Inferior parietal cortex (tissue), 1 donor: Measurements from ENCODE around the gene PRAMEF33.
"Not testable (repeated sequence)": the region's sequence is repeated elsewhere in the genome, so short reads cannot be mapped to it uniquely, and the experiment has no call there.

Source experiments
- DNase-seq: peaks from one replicate; pipeline ENCODE4 v3.0.0-alpha.2; 2016; ENCODE audit errors: extremely low spot score

PRAMEF33 gene, protein sequence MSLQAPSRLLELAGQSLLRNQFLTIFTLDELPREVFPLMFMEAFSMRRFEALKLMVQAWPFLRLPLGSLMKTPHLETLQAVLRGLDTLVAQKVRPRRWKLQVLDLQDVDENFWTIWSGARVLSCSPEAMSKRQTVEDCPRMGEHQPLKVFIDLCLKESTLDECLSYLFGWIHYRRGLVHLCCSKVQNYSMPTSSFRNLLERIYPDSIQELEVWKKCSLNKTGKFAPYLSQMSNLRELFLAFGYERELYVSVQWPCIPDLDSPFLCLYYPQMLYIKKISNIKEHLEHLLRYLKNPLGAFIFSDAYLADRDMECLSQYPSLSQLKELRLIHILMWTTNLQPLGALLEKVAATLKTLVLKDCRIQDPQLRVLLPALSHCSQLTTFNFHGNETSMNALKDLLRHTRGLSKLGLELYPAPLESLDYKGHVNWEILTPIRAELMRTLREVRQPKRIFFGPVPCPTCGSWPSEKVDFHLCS

DNA sequence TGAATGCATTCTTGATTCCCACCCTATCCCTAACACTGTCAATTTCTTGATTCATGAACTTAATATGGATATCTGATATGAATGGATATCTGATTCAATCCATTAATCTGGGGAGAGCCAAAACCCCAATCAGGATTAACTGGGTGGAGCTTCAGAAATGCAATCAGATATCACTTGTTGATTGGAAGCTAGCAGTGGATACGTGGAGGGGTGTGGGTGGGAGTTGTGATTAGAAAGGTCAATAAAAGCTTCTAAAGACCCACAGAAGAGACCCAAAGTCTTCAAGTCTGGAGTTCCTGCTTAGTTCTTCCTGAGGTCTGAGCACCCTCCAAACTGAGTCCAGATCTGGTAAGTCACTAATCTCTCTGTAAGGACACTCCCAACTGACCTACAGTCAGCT, at the start of gene PRAMEF33:
Gene PRAMEF33 (plus strand): TSS at position 301 of the 400 bp plus-strand sequence. CDS start 2,416 bp downstream, outside the sequence.
- DNase-seq = not testable (repeated sequence)

DNA sequence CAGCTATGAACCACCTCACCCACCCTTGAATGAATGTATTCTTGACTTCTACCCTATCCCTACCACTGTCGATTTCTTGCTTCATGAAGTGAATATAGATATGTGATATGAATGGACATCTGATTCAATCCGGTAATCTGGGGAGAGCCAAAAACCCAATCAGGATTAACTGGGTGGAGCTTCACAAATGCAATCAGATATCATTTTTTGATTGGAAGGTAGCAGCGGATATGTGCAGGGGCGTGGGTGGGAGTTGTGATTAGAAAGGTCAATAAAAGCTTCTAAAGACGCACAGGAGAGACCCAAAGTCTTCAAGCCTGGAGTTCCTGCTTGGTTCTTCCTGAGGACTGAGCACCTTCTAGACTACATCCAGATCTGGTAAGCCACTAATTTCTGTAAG, 49.4 kb upstream of the PRAMEF33 start, which contains the start of gene PRAMEF5:
Gene PRAMEF5 (plus strand): TSS at position 301 of the 400 bp plus-strand sequence. CDS start 5,071 bp downstream, outside the sequence.
- DNase-seq = not testable (repeated sequence)

DNA sequence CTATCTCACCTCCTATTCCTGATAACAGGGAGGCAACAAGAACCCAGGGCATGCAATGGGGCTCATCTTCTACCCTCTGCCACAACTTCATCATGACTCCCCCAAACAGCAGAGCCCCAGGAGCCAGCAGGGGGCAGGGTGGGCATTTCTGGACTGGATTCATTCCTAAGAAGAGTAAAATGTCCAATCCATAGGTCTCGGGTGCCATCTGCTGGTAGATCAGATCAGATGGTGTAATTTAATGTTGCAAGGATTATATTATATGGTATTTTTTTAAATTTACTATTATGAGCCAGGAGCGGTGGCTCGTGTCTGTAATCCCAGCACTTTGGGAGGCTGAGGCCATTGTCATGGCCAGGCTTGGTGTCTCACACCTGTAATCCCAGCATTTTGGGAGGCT, 38.2 kb upstream of the PRAMEF33 start:
- DNase-seq = not testable (repeated sequence)

DNA sequence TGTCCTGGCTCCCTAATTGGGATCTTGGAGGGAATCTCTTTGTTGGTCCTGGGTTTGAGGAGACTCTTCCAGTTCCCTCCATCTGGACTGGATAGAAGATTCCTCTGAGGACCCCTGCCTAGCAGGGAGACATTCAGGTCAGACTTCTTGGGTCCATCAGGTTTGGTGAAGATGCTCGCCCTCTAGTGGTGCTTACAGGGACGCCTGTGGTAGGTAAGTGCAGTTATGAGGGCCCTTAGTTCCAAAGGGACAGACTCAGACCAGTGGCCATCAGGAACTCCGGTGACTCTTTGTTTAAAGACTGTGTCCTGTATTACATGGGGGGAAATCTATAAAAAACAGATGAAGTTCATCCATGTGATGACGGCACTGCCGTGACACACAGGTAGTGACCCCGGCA, 26.3 kb upstream of the PRAMEF33 start:
- not testable (repeated sequence) for DNase-seq

DNA sequence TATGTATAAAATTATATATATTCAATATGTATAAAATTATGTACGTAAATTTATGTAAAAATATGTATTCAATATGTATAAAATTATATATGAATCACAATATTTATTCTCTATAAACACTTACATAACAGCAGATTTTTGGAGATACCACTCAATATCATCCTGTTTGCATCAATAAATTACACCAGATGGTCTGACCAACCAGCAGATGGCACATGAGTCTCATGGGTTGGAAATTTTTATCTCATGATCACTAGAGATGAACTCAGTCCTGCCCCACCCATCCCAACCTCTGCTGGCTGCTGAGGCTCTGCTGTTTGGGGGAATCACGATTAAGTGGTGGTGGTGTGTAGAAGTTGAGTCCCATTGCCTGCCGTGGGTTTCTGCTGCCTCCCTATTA, 23.7 kb upstream of the PRAMEF33 start:
- not testable (repeated sequence) for DNase-seq

DNA sequence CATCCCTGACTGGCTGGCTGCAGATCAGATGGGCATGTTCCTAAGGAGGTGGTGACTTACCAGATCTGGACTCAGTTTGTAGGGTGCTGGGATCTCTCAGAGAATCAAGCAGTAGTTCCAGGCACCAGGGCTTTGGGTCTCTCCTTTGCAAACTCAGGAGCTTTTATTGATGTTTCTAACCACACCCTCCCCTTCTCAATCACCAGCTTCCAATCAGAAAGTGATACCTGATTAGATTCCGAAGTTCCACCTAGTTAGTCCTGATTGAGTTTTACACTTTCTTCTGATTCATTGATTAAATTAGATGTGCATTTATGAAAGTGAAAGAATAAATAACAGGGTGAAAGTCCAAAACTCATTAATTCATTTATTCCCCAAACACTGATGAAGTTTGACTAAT, 18.3 kb upstream of the PRAMEF33 start, which contains the start of gene PRAMEF8:
Gene PRAMEF8 (minus strand): TSS at position 101 of the 400 bp plus-strand sequence. CDS start 1,046 bp downstream, outside the sequence.
- DNase-seq = not testable (repeated sequence)

DNA sequence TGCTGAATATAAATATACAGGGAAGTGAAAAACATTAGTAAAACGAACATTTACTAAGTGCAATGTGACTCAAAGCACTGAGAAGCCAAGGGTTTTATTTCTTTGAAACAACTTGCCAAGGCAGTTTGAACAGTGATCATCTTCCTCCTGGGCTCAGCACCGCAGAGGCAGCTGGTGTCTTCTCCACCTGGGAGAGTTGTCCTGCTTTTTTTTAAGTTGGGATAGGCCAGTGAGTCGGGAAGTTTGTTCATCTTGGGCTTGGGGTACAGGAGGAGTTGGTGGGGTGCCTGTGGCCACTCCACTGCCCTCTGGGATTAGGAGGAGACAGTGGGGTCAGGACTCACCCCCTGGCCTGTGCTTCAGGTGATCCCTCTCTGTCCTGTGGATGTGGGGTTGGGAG, 14.3 kb upstream of the PRAMEF33 start:
- not testable (repeated sequence) for DNase-seq

DNA sequence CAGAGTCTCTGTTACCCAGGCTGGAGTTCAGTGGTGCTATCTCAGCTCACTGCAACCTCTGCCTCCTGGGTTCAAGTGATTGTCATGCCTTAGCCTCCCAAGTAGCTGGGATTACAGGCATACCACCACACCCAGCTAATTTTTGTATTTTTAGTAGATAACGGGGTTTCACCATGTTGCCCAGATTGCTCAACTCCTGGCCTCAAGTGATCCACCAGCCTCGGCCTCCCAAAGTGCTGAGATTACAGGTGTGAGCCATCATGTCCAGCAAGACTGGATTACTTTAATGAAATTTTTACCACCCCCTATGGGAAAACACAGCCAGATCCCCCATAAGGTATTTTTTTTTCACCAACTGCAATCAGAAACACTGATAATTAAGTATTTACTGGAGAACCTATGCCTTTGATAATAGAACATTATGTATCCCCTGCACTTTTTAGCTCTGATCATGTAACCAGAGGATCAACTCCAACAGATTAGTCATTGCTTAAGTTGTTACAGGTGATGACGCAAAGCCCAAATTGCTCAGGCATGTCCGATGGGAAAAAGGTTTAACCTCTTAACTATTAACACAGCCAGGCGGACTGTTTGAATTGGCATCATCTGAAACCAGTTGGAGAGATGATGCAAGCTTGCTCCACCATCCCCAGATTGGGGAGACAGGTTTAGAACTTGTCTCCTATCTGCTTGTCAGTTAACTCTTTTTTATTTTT, 6.0 kb upstream of the PRAMEF33 start:
- not testable (repeated sequence) for DNase-seq

DNA sequence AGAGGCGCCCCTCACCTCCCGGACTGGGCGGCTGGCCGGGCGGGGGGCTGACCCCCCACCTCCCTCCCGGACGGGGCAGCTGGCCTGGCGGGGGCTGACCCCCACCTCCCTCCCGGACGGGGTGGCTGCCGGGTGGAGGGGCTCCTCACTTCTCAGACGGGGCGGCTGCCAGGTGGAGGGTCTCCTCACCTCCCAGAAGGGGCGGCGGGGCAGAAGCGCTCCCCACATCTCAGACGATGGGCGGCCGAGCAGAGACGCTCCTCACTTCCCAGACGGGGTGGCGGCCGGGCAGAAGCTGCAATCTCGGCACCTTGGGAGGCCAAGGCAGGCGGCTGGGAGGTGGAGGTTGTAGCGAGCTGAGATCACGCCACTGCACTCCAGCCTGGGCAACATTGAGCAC, 4.6 kb upstream of the PRAMEF33 start:
- not testable (repeated sequence) for DNase-seq

DNA sequence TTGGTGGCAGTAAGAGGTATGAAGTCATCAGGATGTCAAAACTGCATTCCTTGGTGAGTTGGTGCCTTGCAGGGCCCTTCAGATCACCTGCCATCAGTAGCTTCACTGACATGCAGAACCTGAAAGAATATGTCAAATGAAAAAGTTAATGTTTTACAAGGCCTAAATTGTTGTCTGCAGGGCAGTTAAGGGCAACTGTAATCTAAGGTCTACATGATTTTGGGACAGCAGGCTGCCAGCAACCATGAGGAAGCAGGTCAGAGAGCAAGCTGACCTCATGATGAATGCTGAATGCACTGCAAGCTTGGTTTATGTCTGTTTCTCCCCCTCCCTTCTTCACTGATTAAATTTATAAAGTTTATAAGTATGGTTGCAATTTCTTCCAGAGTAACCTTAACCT, 1.1 kb upstream of the PRAMEF33 start:
- not testable (repeated sequence) for DNase-seq

DNA sequence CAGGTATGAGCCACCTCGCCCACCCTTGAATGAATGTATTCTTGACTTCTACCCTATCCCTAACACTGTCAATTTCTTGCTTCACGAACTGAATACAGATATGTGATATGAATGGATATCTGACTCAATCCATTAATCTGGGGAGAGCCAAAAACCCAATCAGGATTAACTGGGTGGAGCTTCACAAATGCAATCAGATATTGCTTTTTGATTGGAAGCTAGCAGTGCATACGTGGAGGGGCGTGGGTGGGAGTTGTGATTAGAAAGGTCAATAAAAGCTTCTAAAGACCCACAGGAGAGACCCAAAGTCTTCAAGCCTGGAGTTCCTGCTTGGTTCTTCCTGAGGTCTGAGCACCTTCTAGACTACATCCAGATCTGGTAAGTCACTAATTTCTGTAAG, 11.9 kb downstream of the PRAMEF33 start, which contains the start of gene PRAMEF15:
Gene PRAMEF15 (plus strand): TSS at position 301 of the 400 bp plus-strand sequence. CDS start 2,827 bp downstream, outside the sequence.
- DNase-seq = not testable (repeated sequence)

DNA sequence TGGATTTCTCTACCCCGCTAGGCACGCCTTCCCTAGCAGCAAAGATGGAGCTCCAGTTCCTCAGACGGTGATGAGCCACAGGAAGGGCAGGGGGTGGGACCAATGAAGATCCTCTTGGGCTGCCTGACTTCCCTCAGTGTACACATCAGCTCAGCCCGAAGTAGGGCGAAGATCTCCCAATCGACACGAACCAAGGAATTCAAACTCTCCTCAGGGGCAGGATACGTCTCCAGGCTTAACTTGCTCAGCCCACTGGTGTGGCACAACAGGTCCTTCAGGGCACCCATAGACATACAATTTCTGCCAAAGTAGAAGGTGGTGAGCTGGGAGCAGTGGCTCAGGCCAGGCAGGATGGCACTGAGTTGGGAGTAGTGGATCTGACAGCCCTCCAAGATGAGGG, 39.2 kb downstream of the PRAMEF33 start:
- DNase-seq = not testable (repeated sequence)

DNA sequence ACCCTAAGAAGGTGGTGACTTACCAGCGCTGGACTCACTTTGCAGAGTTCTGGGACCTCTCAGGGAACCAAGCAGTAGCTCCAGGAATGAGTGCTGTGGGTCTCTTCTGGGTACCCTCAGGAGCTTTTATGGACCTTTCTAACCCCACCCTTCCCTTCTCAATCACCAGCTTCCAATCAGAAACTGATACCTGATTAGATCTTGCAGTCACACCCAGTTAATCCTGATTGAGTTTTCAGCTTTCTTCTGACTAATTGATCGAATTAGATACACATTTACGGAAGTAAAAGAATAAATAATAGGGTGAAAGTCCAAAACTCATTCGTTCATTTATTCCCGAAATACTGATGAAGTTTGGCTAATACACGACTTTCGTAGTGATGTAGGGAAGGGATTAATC, 43.7 kb downstream of the PRAMEF33 start, which contains the start of gene PRAMEF14:
Gene PRAMEF14 (minus strand): TSS at position 101 of the 400 bp plus-strand sequence. CDS start 1,820 bp downstream, outside the sequence.
- DNase-seq = not testable (repeated sequence)

DNA sequence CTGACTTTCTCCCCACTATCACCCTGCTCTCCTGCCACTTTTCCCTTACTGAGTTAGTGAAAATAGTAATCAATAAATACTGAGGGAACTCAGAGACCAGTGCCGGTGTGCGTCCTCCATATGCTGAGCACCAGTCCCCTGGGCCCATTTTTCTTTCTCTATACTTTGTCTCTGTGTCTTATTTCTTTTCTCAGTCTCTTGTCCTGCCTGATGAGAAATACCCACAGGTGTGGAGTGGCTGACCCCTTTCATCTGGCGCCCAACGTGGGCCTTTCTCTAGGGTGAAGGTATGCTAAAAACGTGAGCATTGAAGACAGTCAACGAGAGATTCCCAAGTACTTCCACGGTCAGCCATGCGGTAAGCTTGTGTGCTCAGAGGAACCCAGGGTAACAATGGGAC, 50.1 kb downstream of the PRAMEF33 start:
- not testable (repeated sequence) for DNase-seq

DNA sequence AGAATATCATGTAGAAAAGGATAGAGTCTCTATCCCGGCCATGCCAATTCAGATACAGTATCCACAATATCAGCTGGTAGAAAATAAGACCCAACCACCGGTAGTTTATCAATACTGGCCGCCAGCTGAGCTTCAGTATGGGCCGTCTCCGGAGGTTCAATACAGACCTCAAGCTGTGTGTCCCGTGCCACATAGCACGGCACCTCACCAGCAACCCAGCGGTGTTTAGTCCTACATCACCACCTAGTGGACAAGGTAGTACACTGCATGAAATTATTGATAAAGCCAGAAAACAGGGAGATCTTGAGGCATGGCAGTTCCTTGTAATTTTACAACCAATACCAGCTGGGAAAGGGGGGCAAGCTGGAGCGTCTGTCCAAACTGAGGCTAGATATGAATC, 51.1 kb downstream of the PRAMEF33 start:
- not testable (repeated sequence) for DNase-seq

DNA sequence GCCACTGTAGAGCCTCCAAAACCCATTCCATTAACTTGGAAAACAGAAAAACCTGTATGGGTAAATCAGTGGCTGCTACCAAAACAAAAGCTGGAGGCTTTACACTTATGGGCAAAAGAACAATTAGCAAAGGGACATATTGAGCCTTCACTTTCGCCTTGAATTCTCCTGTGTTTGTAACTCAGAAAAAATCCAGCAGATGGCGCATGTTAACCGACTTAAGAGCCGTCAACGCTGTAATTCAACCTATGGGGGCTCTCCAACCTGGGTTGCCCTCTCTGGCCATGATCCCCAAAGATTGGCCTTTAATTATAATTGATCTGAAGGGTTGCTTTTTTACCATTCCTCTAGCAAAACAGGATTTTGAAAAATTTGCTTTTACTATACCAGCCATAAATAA, 53.4 kb downstream of the PRAMEF33 start:
- peak; percentile 76 for DNase-seq
